Measurements from ENCODE around the gene FNDC3B. TPM values are rescaled to one million over a fixed set of nuclear protein-coding genes. Genes with fewer than 3 reads are reported as not detected.

FNDC3B gene
- total RNA-seq, 1 donor from 2014 or later: 290 TPM

DNA sequence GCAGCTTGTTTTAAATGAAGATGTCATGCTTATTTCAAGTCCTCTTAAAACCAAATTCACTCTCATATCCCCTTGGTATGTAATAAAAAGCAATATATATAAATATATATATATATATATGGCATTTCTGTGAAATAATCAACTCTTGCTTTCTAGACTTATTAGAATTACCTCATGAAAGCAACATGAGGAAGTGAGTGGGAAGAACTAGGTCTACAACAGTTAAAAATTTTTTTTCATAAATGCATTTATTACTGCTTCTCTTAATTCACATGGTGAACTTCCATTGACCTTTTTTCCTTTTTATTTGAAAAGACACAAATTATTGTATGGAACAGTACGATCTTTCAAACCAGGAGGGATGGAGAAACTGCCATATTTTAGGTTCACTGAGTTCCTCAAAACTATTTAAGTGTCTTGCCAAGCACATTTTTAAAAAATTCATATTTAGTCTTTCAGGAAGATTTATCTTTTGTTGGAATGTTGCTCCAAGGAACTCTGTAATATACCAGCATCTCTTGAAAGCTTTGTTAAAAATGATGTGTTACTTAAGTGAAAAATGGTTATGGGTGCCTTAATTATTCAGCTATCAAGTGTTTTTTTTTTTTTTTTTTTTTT is 223.7 kb downstream of the FNDC3B start:
- Mint-ChIP-seq H3K4me1 (ENCODE audit: low read depth) (peaks cover 70% of the 10 kb centered on the region), H3K36me3 (ENCODE audit: low read depth) (peaks cover 17% of the 10 kb centered on the region), H3K9me3 (ENCODE audit: low read depth) (no peaks in the 10 kb centered on the region), H3K27me3 (ENCODE audit: low read depth) (no peaks in the 10 kb centered on the region), H3K4me3 (ENCODE audit: unreplicated experiment) (no peak overlapping the region), H3K27ac (ENCODE audit: unreplicated experiment) (peak overlapping the region; percentile 19)
- TF ChIP-seq, protein P1, sequence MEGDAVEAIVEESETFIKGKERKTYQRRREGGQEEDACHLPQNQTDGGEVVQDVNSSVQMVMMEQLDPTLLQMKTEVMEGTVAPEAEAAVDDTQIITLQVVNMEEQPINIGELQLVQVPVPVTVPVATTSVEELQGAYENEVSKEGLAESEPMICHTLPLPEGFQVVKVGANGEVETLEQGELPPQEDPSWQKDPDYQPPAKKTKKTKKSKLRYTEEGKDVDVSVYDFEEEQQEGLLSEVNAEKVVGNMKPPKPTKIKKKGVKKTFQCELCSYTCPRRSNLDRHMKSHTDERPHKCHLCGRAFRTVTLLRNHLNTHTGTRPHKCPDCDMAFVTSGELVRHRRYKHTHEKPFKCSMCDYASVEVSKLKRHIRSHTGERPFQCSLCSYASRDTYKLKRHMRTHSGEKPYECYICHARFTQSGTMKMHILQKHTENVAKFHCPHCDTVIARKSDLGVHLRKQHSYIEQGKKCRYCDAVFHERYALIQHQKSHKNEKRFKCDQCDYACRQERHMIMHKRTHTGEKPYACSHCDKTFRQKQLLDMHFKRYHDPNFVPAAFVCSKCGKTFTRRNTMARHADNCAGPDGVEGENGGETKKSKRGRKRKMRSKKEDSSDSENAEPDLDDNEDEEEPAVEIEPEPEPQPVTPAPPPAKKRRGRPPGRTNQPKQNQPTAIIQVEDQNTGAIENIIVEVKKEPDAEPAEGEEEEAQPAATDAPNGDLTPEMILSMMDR (IDR thresholded peaks at IDR 0.05): no peak
- DNase-seq (ENCODE audit: low spot score): no peak

DNA sequence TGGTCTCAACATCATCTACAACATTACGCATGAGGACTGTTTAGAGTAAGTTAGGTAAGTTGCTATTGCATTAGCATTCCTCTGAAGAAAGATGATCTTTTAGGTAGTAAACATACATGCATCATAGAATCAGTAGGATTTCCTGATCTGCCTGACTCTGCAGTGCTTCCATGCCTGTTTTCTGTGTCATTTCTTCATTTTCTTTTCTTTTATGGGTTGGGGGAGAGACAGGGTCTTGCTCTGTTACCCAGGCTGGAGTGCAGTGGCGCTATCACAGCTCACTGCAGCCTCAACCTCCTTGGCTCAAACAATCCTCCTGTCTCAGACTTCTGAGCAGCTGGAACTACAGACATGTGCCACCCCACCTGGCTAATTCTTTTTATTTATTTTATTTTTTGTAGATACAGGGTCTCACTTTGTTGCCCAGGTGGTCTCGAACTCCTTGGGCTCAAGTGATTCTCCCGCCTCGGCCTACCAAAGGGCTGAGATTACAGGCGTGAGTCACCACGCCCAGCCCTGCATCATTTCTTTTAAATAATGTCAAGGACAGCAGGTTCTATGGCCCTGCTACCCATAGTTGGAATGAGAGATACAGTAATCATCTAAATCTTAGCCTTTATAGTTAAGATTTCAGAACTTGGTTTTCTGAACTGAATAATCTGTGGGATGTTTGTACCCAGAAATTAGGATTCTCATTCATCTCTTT is 224.6 kb downstream of the FNDC3B start:
- Mint-ChIP-seq H3K27ac (ENCODE audit: unreplicated experiment) (peak overlapping the region; percentile 74), H3K4me3 (ENCODE audit: unreplicated experiment) (no peak overlapping the region)

DNA sequence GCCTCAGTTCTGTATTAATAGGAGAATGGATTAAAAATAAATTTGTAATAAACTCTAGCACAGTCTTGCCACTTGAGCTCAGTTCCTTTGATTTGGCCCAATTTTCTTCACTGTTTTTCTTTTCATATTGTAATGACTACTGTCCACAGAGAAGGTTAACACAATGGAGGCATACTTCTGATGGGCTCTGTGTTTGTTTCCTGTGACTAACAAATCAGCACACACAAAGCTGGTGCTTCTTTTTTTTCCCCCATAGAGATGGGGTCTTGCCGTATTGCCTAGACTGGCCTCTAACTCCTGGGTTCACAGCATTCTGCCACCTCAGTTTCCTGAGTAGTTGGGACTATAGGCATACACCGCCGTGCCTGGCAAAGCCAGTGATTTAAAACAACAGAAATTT is 226.7 kb downstream of the FNDC3B start:
- Mint-ChIP-seq H3K4me1 (ENCODE audit: low read depth) (peaks cover 61% of the 10 kb centered on the region), H3K27ac (ENCODE audit: unreplicated experiment) (peak overlapping the region; percentile 72), H3K4me3 (ENCODE audit: unreplicated experiment) (no peak overlapping the region), H3K36me3 (ENCODE audit: low read depth) (peaks cover 22% of the 10 kb centered on the region), H3K9me3 (ENCODE audit: low read depth) (no peaks in the 10 kb centered on the region), H3K27me3 (ENCODE audit: low read depth) (no peaks in the 10 kb centered on the region)
- TF ChIP-seq, protein P1 (IDR thresholded peaks at IDR 0.05): no peak
- DNase-seq (ENCODE audit: low spot score): no peak

More for the DNA sequence above, 224.6 kb downstream of the FNDC3B start:
- TF ChIP-seq, protein P1 (IDR thresholded peaks at IDR 0.05): no peak
- DNase-seq (ENCODE audit: low spot score): no peak
- peaks cover 17% of the 10 kb centered on the region for H3K36me3 Mint-ChIP-seq (ENCODE audit: low read depth)
- no peaks in the 10 kb centered on the region for H3K27me3 Mint-ChIP-seq (ENCODE audit: low read depth)
- peaks cover 70% of the 10 kb centered on the region for H3K4me1 Mint-ChIP-seq (ENCODE audit: low read depth)
- no peaks in the 10 kb centered on the region for H3K9me3 Mint-ChIP-seq (ENCODE audit: low read depth)

DNA sequence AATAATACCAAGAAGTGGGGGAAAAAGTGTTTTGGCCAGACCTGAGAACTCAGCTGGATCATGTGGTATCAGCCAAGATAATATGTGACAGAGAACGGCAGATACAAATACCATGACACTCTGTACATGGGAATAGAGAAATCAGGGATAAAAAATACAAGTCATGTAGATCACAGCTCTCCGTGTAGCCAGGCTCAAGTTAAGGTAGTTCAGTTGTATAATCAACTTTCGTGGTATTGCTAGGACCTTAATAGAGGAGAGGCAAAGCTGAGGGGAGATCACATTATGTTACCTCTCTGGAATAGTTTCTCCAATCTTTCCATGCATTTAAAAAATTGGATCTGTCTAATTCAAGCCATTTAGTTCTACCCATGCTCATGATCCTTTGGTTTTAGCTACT is 229.0 kb downstream of the FNDC3B start:
- Mint-ChIP-seq H3K27me3 (ENCODE audit: low read depth) (no peaks in the 10 kb centered on the region), H3K4me1 (ENCODE audit: low read depth) (peaks cover 64% of the 10 kb centered on the region), H3K9me3 (ENCODE audit: low read depth) (no peaks in the 10 kb centered on the region)

DNA sequence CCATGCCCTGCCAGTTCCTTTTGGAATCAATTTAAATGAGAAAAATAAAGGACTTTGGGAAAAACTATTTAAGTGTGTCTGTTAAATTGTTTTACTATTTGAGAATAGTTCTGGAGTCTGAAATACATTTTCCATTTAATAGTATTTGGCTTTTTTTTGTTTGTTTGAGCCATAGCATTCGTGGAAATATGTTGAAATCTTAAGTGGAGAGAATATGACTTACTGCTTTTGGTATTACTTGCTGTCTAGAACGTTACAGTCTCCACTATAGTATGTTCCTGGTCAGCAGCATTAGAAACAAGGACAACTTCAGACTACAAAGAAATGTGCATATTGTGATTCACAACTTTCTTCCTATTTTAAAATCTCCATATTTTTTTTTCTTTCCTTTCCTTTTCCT is 229.5 kb downstream of the FNDC3B start:
- TF ChIP-seq, protein P1 (IDR thresholded peaks at IDR 0.05): no peak
- Mint-ChIP-seq H3K27ac (ENCODE audit: unreplicated experiment) (peak overlapping the region; percentile 92), H3K36me3 (ENCODE audit: low read depth) (peaks cover 19% of the 10 kb centered on the region), H3K4me1 (ENCODE audit: low read depth) (peaks cover 62% of the 10 kb centered on the region), H3K9me3 (ENCODE audit: low read depth) (no peaks in the 10 kb centered on the region), H3K27me3 (ENCODE audit: low read depth) (no peaks in the 10 kb centered on the region), H3K4me3 (ENCODE audit: unreplicated experiment) (no peak overlapping the region)
- no peak for DNase-seq (ENCODE audit: low spot score)

More for the DNA sequence above, 229.0 kb downstream of the FNDC3B start:
- Mint-ChIP-seq H3K27ac (ENCODE audit: unreplicated experiment) (peak overlapping the region; percentile 92), H3K4me3 (ENCODE audit: unreplicated experiment) (no peak overlapping the region), H3K36me3 (ENCODE audit: low read depth) (peaks cover 22% of the 10 kb centered on the region)
- no peak for DNase-seq (ENCODE audit: low spot score)
- TF ChIP-seq, protein P1 (IDR thresholded peaks at IDR 0.05): no peak

Data from chondrocyte (in vitro differentiated cells).